CD4-positive, alpha-beta T cell treated with Interleukin-17A for 1 hour (primary cell): ENCODE measurements around the gene DOK6.
"Not testable (repeated sequence)": the region's sequence is repeated elsewhere in the genome, so short reads cannot be mapped to it uniquely, and the experiment has no call there.

Source experiments
- DNase-seq: peaks from one replicate; pipeline ENCODE4 v3.0.0-alpha.2; 2020

Gene DOK6

GRCh38 chr18:69830189-69830588 is 429.5 kb downstream of the DOK6 start:
- no peak for DNase-seq

GRCh38 chr18:69834980-69835379 is 434.3 kb downstream of the DOK6 start:
- DNase-seq, result not testable (repeated sequence)

GRCh38 chr18:69838003-69838402 is 437.3 kb downstream of the DOK6 start:
- no peak for DNase-seq

GRCh38 chr18:69838620-69839411 is 438.1 kb downstream of the DOK6 start:
- DNase-seq, result no peak

GRCh38 chr18:69839497-69839896 is 438.8 kb downstream of the DOK6 start:
- DNase-seq, result no peak

GRCh38 chr18:69840001-69840400 is 439.3 kb downstream of the DOK6 start:
- no peak for DNase-seq

- DNase-seq, result no peak
These were observed 439.8 kb downstream of the DOK6 start for GRCh38 chr18:69840445-69840844.

- DNase-seq, result no peak
These were observed 440.4 kb downstream of the DOK6 start for GRCh38 chr18:69841117-69841516.

- no peak for DNase-seq
These were observed 442.3 kb downstream of the DOK6 start for GRCh38 chr18:69843015-69843414.

GRCh38 chr18:69844656-69845055 is 444.0 kb downstream of the DOK6 start:
- no peak for DNase-seq

- DNase-seq, result no peak
These were observed 445.2 kb downstream of the DOK6 start for GRCh38 chr18:69845593-69846506.

- DNase-seq, result no peak
These were observed 452.4 kb downstream of the DOK6 start for GRCh38 chr18:69853051-69853450.

- DNase-seq, result no peak
These were observed 453.8 kb downstream of the DOK6 start for GRCh38 chr18:69854455-69854854.

- DNase-seq, result no peak
These were observed 458.2 kb downstream of the DOK6 start for GRCh38 chr18:69858897-69859296.

- DNase-seq, result not testable (repeated sequence)
These were observed 464.1 kb downstream of the DOK6 start for GRCh38 chr18:69864802-69865201.

GRCh38 chr18:69865776-69866175 is 465.1 kb downstream of the DOK6 start:
- no peak for DNase-seq

GRCh38 chr18:69866212-69866611 is 465.5 kb downstream of the DOK6 start:
- DNase-seq, result no peak

- DNase-seq, result no peak
These were observed 470.0 kb downstream of the DOK6 start for GRCh38 chr18:69870736-69871135.

GRCh38 chr18:69871363-69871762 is 470.7 kb downstream of the DOK6 start:
- no peak for DNase-seq

GRCh38 chr18:69872661-69873060 is 472.0 kb downstream of the DOK6 start:
- no peak for DNase-seq

- DNase-seq, result no peak
These were observed 473.4 kb downstream of the DOK6 start for GRCh38 chr18:69874058-69874457.

GRCh38 chr18:69876490-69876889 is 475.8 kb downstream of the DOK6 start:
- DNase-seq, result no peak

- no peak for DNase-seq
These were observed 477.7 kb downstream of the DOK6 start for GRCh38 chr18:69878213-69878933.
